ENCODE data around the gene POC1A. TPM values are rescaled to one million over a fixed set of nuclear protein-coding genes. Genes with fewer than 3 reads are reported as not detected.
A peak's percentile ranks its signal among the peaks of the same experiment; 100 is the strongest.
"Not testable (repeated sequence)": the region's sequence is repeated elsewhere in the genome, so short reads cannot be mapped to it uniquely, and the experiment has no call there.

The POC1A gene
- total RNA-seq, 1 donor from 2014 or later = 1.2 TPM

DNA sequence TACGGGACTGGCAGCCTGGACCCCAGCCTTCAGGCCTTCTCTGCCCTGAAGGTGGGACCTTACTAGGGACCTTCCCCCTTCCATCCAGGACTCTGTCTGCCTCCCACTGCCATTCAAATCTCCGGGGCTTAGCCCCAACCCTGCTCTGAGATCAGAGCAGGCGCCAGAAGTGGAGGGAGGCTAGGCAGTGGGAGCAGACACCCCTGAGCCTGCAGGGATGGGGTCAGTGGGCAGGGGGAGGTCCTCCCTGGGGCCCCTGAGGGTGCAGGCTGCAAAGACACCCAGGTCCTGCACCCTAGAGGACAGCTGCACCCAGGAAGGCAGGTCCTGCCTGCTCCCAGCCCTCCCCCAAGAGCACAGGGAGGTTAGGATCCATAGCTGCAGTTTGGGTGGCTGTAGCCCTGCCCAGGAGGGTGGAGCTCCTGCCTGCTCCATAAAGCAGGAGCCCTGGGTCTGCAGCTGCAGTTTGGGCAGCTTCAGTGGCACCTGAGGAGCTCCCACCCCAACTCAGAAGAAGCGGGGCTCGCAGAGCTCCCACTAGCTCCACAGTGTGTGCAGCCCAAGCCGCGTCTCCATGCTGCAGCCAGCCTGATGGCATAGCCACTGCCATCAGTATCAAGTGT, 8.1 kb upstream of the POC1A start:
- DNase-seq = no peak
- Histone ChIP-seq H3K4me3 (no peak overlapping the region), H3K27me3 (ENCODE audit: low read depth) (no peaks in the 10 kb centered on the region), H3K9me3 (replicated peaks) (no peaks in the 10 kb centered on the region), H3K36me3 (no peaks in the 10 kb centered on the region), H3K27ac (replicated peaks) (no peak overlapping the region), H3K4me1 (no peaks in the 10 kb centered on the region)
- intact Hi-C loops (cut with micrococcal nuclease) = no loop called here
- TF ChIP-seq, protein P1, sequence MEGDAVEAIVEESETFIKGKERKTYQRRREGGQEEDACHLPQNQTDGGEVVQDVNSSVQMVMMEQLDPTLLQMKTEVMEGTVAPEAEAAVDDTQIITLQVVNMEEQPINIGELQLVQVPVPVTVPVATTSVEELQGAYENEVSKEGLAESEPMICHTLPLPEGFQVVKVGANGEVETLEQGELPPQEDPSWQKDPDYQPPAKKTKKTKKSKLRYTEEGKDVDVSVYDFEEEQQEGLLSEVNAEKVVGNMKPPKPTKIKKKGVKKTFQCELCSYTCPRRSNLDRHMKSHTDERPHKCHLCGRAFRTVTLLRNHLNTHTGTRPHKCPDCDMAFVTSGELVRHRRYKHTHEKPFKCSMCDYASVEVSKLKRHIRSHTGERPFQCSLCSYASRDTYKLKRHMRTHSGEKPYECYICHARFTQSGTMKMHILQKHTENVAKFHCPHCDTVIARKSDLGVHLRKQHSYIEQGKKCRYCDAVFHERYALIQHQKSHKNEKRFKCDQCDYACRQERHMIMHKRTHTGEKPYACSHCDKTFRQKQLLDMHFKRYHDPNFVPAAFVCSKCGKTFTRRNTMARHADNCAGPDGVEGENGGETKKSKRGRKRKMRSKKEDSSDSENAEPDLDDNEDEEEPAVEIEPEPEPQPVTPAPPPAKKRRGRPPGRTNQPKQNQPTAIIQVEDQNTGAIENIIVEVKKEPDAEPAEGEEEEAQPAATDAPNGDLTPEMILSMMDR (IDR thresholded peaks at IDR 0.05; ENCODE audit: borderline replicate concordance) = no peak

DNA sequence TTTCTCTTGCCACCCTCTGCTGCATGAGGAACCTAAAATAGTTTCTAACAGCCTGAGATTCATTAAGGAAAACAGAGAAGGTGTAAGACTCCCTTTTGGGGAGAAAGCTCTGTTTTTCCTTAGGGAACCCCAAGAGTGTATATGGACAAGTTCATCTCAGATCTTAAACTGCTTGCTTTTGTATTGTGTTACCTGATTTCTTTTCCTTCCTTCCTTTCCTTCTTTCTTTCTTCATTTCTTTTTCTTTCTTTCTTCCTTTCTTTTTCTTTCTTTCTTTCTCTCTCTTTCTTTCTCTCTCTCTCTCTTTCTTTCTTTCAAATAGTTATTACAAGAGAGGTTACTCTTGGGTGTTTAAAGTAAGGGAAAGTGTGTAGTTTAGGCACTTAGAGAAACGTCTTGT, 5.3 kb upstream of the POC1A start:
- no peaks in the 10 kb centered on the region for H3K36me3 ChIP-seq
- H3K4me3 ChIP-seq = no peak overlapping the region
- DNase-seq = no peak
- intact Hi-C loops (cut with micrococcal nuclease) = loop anchor here (10.0 kb wide), 1 partner anchor 55 kb away; no protein-coding TSS in a partner anchor
- H3K9me3 ChIP-seq (replicated peaks) = no peaks in the 10 kb centered on the region
- peaks cover 5% of the 10 kb centered on the region for H3K4me1 ChIP-seq
- no peak overlapping the region for H3K27ac ChIP-seq (replicated peaks)
- TF ChIP-seq, protein P1 (IDR thresholded peaks at IDR 0.05; ENCODE audit: borderline replicate concordance) = no peak
- no peaks in the 10 kb centered on the region for H3K27me3 ChIP-seq (ENCODE audit: low read depth)

DNA sequence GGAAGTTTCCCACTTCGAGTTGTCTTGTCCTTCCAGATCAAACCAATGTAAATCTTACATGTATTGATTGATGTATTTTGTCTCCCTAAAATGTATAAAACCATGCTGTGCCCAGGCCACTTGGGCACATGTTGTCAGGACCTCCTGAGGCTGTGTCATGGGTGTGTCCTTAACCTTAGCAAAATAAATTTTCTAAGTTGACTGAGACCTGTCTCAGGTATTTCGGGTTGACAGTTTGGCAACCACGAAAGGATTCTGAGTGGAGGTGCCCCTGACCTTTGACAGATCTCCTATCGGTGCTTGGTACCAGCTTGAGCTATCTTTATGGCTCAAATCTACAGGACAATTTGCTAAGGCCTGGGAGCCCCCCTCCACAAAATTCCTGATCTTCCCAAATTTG, 1.7 kb upstream of the POC1A start:
- TF ChIP-seq, protein P1 (IDR thresholded peaks at IDR 0.05; ENCODE audit: borderline replicate concordance) = no peak
- Histone ChIP-seq H3K4me1 (peaks cover 19% of the 10 kb centered on the region), H3K27ac (replicated peaks) (no peak overlapping the region), H3K36me3 (no peaks in the 10 kb centered on the region), H3K27me3 (ENCODE audit: low read depth) (no peaks in the 10 kb centered on the region), H3K9me3 (replicated peaks) (no peaks in the 10 kb centered on the region), H3K4me3 (no peak overlapping the region)
- intact Hi-C loops (cut with micrococcal nuclease) = loop anchor here (10.0 kb wide), 1 partner anchor 59 kb away; no protein-coding TSS in a partner anchor
- no peak for DNase-seq

DNA sequence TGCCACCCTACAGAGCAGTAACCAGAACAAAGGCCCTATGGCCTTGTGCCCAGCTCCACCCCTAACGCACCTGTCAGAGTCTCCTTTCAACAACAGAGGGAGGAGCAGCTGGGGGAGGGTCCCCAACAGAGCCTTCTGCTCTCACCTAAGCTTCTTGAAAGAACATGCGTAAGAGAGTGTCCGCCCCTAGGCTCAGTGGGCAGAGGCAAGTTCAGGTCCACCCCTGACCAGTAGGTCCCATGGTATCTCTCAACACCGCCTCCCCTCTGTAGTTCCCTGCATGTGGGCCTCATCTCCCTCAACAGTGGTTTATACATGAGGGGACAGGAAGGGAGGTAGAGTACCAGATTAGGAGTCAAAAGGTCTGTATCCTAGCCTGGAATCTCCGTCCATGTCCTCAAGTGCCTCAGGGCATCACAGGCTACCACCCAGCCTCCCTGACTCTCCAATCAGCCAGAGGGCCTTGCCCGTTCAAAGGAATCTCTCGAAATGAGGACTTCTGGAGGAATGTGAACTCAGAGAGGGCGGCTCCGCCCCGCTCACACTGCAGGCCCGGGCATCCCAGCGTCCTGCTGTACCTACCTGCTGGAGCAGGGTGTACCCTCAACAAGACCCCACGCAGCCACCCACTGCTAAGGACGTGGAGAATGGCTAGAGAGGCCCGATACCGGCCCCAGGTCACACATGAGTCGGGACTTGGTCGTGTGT, 680 bp downstream of the POC1A start:
- Histone ChIP-seq H3K9me3 (replicated peaks) (no peaks in the 10 kb centered on the region), H3K27ac (replicated peaks) (peak overlapping the region; percentile 95), H3K27me3 (ENCODE audit: low read depth) (no peaks in the 10 kb centered on the region), H3K4me1 (peaks cover 19% of the 10 kb centered on the region), H3K36me3 (no peaks in the 10 kb centered on the region), H3K4me3 (peak overlapping the region; percentile 84)
- TF ChIP-seq, protein P1 (IDR thresholded peaks at IDR 0.05; ENCODE audit: borderline replicate concordance) = no peak
- intact Hi-C loops (cut with micrococcal nuclease) = loop anchor here (10.0 kb wide), 1 partner anchor 61 kb away; no protein-coding TSS in a partner anchor
- no peak for DNase-seq

DNA sequence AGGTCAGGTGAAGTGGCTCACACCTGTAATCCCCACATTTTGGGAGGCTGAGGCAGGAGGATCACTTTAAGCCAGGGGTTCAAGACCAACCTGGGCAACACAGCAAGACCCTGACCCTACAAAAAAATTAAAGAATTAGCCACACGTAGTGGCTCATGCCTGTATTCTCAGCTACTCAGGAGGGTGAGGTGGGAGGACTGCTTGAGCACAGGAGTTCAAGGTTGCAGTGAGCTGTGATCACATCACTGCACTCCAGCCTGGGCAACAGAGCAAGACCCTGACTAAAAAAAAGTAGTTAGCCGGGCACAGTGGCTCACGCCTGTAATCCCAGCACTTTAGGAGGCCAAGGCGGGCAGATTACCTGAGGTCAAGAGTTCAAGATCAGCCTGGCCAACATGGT, 2.2 kb downstream of the POC1A start:
- intact Hi-C loops (cut with micrococcal nuclease) = loop anchor here (10.0 kb wide), 1 partner anchor 63 kb away; no protein-coding TSS in a partner anchor
- not testable (repeated sequence) for H3K27me3 ChIP-seq (ENCODE audit: low read depth); H3K9me3 ChIP-seq (replicated peaks); DNase-seq; H3K4me3 ChIP-seq; H3K36me3 ChIP-seq; H3K27ac ChIP-seq (replicated peaks)
- peaks cover 19% of the 10 kb centered on the region for H3K4me1 ChIP-seq

DNA sequence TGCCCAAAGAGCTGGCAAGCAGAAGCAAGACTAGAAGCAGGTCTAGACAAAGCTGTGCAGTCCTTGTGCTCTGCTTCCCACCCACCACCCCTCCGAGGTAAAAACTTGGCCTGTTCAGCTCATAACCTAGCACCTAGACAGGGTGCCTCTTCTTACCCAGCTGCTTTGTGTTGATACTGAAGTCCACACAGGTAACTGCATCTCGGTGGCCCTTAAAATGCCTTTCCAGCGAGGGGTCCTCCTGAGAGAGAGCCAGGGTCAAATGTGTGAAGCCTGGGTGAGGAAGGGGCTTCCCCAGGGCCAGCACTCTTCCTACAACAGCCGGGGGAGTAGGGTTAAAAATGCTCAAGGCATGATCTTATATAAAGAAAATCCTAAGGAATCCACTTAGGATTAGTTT, 3.4 kb downstream of the POC1A start:
- H3K9me3 ChIP-seq (replicated peaks) = no peaks in the 10 kb centered on the region
- H3K27ac ChIP-seq (replicated peaks) = no peak overlapping the region
- TF ChIP-seq, protein P1 (IDR thresholded peaks at IDR 0.05; ENCODE audit: borderline replicate concordance) = no peak
- H3K27me3 ChIP-seq (ENCODE audit: low read depth) = no peaks in the 10 kb centered on the region
- intact Hi-C loops (cut with micrococcal nuclease) = loop anchor here (10.0 kb wide), 1 partner anchor 64 kb away; no protein-coding TSS in a partner anchor
- no peak for DNase-seq
- H3K36me3 ChIP-seq = no peaks in the 10 kb centered on the region
- no peak overlapping the region for H3K4me3 ChIP-seq
- H3K4me1 ChIP-seq = peaks cover 19% of the 10 kb centered on the region

Measured in left ventricle myocardium inferior (tissue), 1 donor.